ENCODE measurements around the gene TM4SF1.

TM4SF1 gene

DNA sequence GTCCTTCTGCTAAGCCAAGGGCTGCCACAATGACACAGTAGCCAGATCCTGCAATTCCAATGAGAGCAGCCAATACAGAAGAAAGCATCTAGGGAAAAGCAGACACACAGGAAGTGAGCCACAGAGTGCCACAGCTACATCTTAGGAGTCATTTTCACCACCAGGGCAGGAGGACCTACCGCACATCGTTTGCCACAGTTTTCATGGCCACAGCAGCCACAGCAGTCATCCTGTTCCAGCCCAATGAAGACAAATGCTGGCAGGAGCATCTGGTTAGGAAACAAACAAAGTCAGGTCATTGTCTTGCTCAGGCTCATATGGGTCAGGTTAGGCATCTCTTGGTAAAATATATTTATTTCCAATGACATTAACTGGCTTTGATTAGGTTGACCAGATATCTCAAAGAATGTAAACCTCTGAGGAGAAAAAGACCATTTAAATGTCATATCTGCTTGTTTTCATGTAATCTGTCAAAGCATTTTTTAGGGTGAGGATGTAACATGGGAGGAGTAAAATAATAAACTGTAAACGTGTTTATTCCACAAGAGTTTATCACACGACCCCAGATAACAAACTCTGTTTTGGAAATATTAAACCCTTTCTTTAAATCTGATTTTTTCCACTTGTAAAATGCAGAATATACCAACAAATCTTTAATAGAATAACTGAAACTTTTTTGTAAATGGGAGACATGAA, 1.8 kb downstream of the TM4SF1 start:
- no peak for DNase-seq (ENCODE audit: low read depth in 2 of 2)

DNA sequence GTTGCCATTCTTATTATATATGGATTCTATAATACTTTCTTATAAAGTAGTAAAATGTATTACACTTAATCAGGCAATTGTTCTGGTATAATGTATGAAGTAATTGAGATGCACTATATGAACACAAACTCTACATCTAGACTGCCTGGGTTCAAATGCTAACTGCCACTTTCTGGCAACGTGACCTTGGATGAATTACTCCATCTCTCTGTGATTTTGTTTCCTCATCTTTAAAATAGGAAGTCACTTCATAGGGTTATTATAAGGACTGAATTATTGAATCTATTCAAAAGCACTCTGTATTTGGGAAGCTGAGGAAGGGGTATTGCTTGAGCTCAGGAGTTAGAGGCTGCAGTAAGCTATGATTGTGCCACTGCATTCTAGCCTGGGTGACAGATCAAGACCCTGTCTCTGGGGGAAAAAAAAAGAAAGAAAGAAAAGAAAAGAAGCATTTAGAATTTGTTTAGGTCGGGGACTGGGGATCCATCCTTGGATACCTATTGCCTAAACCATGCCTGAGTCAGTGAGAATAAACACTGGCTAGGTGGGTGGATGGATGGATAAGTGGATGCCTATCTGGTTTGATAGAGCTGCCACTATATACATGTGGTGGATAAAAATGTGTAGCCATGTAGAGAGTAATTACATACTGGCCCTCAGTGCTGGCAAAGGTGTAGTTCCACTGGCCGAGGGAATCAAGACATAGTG, 2.5 kb downstream of the TM4SF1 start:
- no peak for DNase-seq (ENCODE audit: low read depth in 2 of 2)

DNA sequence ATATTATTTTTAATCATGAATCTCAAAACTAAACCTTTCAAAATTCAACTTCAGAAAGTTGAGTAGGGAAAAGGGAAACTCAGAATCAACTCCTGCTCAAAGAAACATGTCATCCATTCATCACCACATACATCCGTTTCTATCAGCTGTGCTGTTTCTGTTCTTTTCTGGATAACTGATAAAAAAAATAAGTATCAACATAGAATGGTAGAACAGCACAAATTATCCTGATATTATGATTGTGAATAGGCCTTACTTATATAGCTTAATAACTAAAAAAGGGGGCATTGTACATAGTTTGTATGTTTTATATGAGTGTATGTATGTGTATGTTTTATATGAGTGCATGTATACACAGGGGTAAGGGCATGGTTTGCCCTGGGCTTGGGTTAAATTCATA, 3.1 kb downstream of the TM4SF1 start:
- no peak for DNase-seq (ENCODE audit: low read depth in 2 of 2)

DNA sequence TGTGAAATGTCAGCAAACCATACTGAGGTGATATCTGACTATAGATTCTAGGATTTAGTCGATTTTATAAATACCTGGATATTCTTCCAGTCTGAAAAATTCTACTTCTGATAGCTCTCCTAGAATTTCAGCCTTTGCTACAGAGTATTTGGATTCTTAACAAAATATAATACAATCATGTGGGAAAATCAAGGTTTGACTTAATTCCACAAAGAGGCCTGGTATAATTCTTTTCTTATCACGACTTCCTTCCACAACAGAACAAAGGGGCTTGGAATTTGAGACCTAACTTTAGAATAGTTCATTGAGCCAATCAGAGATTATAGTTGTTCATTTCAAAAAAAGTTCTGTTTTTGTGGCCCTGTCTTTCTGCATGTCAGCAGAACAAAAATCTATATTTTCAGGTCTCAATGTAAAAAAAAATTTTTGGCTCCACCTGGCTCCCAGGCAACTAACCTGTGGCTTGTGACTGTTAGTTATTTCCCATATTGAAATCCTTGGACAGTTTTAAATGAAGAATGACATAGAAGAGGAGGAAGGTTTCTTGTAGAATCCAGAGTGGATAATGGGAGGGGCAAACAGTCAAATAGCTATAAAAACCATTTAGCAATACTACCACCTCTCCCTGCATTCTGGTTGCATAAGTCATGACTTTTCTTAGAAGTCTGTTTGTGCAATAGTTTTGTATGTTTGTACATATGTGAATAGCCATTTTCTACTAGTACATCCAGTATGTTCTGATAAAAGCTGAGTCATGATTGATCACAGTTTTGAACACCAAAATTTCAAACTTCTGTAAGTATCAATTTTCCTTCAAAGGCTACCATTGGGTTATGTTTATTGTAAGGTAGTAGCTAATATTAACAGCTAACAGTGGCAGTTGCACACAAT, 4.0 kb downstream of the TM4SF1 start:
- DNase-seq (ENCODE audit: low read depth in 2 of 2) = peak; percentile 55 to 57

DNA sequence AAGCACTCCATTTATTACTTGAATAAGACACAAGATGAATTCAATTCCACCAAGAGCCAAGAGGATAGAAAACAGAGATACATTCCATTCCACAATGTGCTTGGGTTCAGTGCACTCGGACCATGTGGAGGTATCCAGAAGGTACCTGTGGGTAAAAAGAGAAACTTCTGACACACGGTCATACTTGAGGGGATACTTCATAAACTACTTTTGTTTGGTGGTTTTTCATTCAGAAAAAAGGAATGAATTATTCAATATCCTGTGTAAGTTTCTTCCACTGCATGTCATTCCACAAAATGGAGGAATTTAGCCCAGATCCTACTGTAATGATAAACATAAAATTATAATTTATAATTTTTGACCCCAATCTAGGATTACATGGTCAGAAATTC, 5.7 kb downstream of the TM4SF1 start:
- DNase-seq (ENCODE audit: low read depth in 2 of 2) = no peak

DNA sequence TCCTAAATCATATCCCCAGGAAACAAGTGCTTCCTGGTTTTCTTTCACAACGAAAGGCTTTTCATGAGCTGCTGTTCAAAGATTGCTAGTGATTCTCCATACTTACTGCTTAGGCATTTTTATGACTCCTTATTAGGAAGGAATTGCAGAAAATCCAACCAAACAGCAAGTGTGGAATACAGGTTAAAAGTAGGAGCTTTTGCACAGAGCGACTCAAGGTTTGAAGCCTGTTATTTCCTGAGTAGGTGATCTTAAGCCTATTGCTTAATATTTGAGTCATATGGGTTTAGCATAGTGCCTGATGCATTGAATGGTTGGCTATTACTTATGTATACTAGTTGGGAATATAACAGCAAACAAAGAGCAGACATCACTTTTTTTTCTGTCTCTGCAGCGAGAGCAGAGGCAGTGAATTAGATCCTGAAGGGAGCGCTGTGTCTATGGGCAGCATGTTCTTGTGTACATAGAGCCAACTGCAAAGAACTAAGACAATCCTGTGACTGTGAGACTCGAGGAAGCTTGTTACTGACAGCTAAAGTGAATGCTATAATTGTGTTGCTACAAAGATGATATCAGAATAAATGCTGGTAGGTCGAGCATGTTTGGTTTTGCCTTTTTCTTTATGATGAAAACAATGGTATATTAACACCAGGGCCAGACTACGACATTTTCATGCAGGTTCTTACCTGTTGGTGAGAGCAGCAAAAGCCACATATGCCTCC, 6.3 kb downstream of the TM4SF1 start:
- no peak for DNase-seq (ENCODE audit: low read depth in 2 of 2)

DNA sequence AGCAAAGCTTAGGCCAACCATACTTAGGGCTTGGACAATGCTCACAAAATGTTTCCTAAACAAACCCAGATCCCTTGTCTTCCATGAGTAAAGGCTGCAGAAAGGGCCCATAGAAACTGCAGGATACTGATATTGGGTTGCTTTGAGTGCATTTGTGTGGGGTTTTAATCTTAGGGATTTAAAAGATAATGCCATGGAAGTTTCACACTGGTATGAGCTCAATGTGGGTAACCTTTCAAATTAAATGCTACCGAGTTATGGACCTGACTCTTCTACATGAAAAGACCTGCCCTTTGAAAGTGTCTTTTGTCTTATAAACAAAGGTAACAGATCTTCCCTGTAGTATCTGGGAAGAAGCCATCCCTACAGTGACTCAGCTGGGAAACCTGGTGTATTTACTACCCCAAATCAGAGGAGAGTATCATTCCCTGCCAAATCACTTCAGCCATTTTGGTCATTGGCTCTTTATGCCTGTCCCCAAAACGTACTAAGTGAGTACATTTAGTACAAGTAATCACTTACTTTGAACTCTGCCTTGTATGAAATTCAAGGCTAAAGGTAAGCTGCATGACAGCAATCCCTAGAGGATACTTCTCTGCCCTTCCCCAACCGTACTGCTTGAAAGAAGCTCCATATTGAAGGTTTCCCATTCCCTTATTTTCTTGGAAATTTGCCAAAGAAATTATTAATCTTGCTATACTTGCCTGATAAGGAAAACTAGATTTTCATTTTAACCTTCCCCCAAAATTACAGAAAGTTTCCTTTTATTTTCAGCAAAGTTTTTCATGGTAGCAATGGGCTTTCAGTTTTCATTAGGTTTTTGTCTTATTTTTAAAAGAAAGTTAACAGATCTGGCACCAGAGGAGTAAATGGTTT, 7.2 kb downstream of the TM4SF1 start:
- DNase-seq (ENCODE audit: low read depth in 2 of 2) = no peak

DNA sequence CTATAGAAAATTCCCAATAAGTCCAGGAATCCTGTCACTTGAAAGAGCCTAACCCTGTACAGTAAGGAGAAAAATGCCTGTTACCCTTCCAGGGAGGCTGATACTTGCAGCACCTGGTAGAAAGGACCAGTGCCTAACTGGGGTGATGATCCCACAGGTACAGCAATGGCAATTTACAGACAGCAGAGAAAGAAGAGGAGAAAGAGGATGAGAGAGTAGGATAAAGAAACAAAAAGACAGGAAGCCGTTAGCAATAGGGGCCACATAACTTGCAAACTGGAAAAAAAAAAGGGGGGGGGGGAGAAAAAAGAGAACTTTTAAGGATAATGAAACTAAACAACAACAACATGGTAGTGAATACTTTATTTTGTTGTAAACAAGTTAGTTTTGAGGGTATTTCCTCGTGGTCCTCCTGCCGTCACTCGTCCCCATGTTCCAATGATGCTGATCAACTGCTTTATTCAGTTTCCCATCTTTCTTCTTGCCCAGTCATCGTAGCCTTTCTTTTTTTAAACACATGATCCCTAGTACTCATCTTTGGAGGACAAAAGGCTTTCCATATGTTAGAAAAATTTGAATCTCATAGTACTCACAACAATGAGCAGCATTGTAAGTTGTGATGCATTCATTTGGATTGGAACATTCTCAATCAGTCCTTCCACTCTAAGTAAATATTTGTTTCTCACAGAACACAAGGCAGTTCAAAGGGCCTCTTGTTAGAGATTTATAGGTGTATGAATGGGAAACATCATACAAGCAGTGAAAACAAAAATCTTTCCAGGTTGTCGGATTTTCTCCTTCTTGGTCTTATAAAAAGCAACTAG, 8.6 kb downstream of the TM4SF1 start:
- DNase-seq (ENCODE audit: low read depth in 2 of 2) = no peak

DNA sequence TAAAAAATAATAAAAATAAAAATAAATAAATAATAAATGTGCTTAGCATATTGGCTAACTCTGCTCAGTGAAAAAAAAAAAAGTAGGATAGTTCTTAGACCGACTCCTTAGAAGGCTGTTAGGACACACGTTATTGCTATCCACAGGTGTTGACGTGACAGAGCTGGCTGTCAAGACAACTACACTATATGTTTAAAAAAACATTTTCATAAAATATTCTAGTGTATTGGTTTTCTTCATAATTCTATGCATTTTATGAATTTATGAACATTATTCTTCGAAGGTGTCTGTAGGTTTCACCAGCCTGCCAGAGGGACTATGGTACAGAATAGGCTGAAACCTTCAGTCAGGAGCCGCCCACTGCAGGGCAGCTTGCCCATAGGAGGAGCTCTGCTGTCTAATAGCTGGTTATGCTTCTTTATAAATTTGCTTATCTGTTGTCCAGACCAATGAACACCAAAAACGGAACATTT, 9.2 kb downstream of the TM4SF1 start:
- DNase-seq (ENCODE audit: low read depth in 2 of 2) = no peak

DNA sequence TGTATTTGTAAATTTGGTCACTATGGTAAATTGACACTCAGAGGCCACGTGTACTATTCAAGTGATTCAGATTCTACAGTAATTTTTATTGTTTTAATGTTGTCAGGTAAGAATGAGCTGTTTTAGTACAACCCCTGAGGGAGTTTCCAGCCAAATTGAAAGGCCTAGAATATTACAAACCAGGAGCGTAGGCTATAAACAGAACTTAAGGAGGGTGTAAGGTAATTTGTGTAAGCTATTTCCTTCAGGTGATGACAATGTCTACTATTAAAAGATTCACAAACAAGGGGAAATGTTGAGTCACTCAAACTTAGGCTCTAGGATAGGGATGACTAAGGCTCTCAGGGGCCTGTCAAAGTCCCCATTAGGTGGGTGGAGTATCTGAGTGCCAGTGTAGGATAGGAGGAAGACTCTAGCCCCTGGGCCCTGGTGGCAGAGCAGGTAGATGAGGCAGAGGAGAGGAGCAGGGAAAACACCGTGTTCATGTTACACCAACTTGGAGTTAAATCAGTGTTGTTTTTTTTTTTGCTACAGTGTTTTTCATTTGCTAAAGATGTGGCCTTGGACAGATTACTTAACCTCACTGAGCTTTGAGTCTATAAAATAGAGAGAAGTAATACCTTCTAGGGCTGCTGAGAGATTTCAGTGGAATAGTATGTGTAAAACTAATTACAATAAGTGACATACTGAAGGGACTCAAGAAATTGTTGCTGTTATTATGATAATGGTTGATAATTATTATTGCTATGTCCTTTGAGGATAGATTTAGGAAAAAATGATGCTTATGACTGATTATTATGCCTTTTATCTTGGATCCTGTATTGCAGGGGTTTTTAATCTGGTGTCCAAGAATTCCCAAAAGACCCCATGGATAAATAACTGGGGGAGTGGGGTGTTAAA, 10.3 kb downstream of the TM4SF1 start:
- no peak for DNase-seq (ENCODE audit: low read depth in 2 of 2)

DNA sequence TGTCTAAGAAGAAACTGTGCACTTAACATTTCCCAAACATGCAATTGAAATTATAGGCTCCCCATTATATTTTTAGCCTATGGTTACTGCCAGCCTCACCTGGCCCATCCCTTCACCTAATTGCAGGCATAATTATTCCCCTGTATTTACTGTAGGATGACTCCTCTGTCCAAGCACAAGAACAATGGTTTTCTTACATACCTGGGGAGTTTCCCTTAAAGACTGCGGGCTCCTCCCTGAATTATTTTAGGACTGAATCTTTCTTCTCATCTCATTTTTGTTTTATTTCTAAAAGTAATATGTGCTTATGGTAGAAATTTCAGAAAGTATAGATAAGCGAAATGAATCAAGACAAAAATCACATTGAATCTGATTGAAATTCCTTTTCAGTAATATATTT, 11.4 kb downstream of the TM4SF1 start:
- no peak for DNase-seq (ENCODE audit: low read depth in 2 of 2)

DNA sequence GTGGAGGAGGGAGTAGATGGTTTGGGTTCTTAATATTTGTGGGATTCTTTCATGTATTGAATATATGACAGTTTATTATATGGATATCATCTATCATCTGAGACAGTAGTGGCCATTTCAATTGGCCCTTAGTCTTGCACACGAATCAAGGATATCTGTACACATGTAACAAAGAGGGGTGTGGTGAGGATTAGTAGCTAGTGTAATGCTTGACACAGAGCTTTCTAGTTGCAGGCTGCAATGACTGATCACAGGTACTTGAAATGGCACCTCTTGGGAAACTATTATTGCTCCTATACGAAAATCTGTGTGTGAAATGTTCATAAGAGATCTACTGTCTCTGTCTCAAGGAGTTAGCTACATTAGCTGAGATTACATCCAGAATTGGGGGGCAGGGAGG, 12.8 kb downstream of the TM4SF1 start:
- DNase-seq (ENCODE audit: low read depth in 2 of 2) = no peak

DNA sequence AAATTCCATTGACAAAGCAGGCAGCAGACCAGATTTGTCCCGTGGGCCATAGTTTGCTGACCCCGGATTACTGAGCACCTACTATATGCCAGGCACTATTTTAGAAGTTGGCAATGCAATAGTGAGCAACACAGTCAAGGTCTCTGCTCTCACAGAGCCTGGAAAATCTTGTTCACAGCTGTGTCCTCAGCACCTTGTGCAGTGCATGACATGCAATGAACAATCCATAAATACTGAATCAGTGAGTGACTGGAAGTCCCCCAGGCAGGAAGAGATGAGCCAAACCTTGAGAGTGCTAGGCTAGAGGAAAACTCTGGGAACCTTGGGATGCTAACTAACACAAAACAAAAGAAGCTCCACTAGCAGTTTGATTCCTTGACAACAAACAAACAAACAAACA, 14.4 kb downstream of the TM4SF1 start:
- DNase-seq (ENCODE audit: low read depth in 2 of 2) = no peak

DNA sequence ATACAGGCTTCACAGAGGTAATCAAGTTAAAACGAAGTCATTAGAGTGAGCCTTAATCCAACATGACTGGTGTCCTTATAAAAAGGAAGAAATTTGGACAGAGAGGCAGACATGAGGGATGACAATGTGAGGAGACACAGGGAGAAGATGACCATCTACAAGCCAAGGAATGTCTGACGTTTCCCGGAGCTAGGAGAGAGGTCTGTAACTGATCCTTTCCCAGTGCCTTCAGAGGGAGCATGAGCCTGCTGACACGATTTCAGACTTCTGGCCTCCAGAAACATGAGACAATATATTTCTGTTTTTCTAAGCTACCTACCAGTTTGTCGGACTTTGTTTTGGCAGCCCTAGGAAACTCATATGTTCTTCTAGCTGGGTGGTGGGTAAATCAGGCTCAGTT, 15.1 kb downstream of the TM4SF1 start:
- no peak for DNase-seq (ENCODE audit: low read depth in 2 of 2)

DNA sequence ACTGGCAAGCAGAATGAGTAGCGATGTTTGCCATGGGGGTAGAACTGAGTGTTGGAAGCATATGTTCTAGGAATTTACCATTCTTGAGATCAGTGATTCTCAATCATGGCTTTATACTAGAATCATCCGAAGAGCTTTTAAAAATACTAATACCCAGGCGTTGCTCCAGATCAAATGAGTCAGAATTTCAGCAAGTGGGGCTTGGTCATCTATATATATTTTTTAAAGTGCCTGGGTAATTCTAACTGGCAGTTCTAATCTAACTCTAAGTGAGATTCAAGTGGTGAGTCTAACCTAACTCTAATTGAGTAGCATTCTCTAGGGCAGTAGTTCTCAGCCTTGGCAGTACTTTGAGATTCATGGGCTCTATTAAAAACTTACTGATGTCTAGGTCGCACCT, 20.8 kb downstream of the TM4SF1 start:
- no peak for DNase-seq (ENCODE audit: low read depth in 2 of 2)

DNA sequence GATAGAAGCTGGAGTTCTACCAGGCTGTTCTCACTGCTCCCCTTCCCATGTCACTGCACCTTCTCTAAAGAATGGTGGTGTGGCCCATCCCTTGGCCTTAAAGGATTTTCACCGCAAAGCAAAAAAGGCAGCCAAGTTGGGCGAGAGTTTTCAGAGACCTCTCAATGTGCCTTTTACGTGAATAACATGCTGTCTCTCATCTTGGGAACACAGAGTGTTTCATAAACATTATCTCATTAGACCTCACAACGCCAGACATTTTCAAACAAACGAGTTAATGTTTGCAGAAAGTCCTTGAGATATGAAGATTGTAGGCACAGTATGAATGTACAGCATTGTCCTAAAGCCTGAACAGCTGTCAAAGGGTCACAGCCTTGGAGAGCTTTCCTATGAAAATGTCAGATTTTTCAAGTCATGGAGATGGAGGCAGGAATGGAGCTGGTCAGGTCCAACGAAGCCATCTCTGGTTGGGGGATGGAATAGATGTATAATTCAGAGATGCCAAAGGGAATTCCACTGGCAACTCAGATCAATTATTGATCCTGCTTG, 21.3 kb downstream of the TM4SF1 start:
- DNase-seq (ENCODE audit: low read depth in 2 of 2) = no peak

DNA sequence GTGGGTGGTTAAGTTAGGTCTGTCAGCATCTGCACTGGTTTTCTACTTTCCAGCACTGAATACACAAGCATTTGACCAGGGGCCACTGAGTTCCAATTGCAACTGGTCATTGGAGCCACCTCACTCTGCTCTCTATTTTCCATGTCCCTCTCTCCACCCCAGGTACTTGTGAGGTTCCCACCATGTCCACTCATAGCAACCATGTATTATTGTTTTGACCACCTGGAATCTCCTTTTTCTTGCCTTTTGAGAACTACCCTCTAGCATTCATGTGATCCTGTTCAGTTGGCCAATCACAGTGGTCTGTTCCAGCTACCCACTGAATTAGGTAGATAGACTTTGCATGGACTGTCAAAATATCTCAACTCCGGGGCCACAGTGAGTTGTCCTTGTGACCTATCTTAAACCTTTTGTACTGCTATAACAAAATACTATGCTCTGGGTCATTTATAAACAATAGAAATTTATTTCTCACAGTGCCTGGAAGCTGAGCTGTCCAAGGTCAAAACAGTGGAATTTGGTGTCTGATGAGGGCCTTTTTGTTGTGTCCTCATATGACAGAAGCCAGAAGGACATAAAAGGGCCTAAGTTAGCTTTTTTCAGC, 23.8 kb downstream of the TM4SF1 start:
- no peak for DNase-seq (ENCODE audit: low read depth in 2 of 2)

DNA sequence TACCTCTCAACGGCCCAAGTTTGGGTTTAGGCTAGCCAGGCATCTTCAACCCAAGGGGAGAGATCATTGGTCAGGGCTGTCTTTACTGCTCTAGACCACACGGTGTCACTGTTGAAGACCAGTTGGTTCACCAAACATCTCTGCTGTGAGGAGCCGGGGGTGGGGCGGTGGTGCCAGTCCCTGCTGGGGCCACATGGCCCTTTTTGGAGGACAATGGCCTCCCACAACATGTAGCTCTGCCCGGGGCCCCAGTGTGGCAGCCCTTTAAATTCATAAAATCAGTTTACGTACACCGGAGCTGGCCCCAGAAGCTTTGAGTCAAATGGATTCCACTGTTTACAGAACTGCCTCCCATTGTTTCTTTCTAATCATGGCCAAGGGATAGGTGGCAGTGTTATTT, 24.9 kb downstream of the TM4SF1 start:
- DNase-seq (ENCODE audit: low read depth in 2 of 2) = no peak
